HCT116 (cell line): ENCODE results near the gene VAV2. TPM values are rescaled to one million over a fixed set of nuclear protein-coding genes. Genes with fewer than 3 reads are reported as not detected.

Experiments
- ATAC-seq: fragments of 200-7000 bp; cut with Tn5 transposase; 2 replicates; pipeline ENCODE4 v1.9.1; 2020; ENCODE audit warnings: mild to moderate bottlenecking, moderate library complexity
- BruUV-seq: library from RNA; stranded (reverse); fragments of 400-500 nt; replicated peaks from 2 replicates; lab custom pipeline; 2021; lab: Mats Ljungman, UMichigan
- CTCF ChIA-PET: fragments of 300-600 bp; sonication (Branson Sonifier 250); formaldehyde crosslinking; loops from one replicate; lab custom pipeline; 2021; ENCODE audit warnings: antibody characterized with exemption; lab: Charles Lee
- POLR2A ChIA-PET: fragments of 300-600, 350-600 bp; sonication (Branson Sonifier 250); formaldehyde crosslinking; loops from one replicate; lab custom pipeline; 2021; ENCODE audit warnings: antibody characterized with exemption; lab: Charles Lee
- RAD21 ChIA-PET, 2 experiments: fragments of 300-600 bp; sonication (Branson Sonifier 250); formaldehyde crosslinking; loops; one replicate each; lab custom pipeline; 2023; ENCODE audit warnings: low total read pairs in 2 of 2; ENCODE audit not compliant: uncharacterized antibody in 2 of 2, unreplicated experiment in 2 of 2, low non-redundant PET in 1 of 2; lab: Charles Lee
- DNase-seq: peaks from one replicate; pipeline ENCODE4 v3.0.0-alpha.2; 2010; ENCODE audit warnings: low read depth, low spot score
- H2AFZ ChIP-seq: fragments of 200-600 bp; shearing (Covaris generic), sonication (generic); 2 replicates; pipeline ENCODE4 v1.6.1; 2017; ENCODE audit warnings: low read depth, mixed run types, mixed read lengths, antibody characterized with exemption, low read length; ENCODE audit not compliant: poor library complexity, severe bottlenecking
- H3K27ac ChIP-seq: 2 replicates; pipeline ENCODE4 v1.5.1; 2012; ENCODE audit warnings: low read depth, low read length
- H3K27me3 ChIP-seq: fragments of 200-600 bp; sonication (generic); 2 replicates; pipeline ENCODE4 v1.6.1; 2016; ENCODE audit warnings: mixed run types, low read length, mixed read lengths; ENCODE audit not compliant: insufficient read depth
- H3K36me3 ChIP-seq, 2 experiments: fragments of 200-500 bp in 1 of 2; fragments of 200-600 bp in 1 of 2; sonication (Bioruptor generic) in 1 of 2; sonication (generic) in 1 of 2; 2 replicates each; pipeline versions ENCODE4 v1.5.1 to v1.6.1; 2014 to 2016; ENCODE audit warnings: low read length in 2 of 2, inconsistent platforms in 1 of 2, mixed read lengths in 1 of 2, mixed run types in 1 of 2; ENCODE audit not compliant: insufficient read depth in 2 of 2, control insufficient read depth in 1 of 2
- H3K4me1 ChIP-seq, 2 experiments: fragments of 200-600 bp in 1 of 2; sonication (generic) in 1 of 2; 2 replicates each; pipeline versions ENCODE4 v1.5.1 to v1.6.1; 2012 to 2017; ENCODE audit warnings: low read length in 2 of 2, inconsistent platforms in 1 of 2, mild to moderate bottlenecking in 1 of 2, mixed read lengths in 1 of 2, mixed run types in 1 of 2, moderate library complexity in 1 of 2; ENCODE audit not compliant: insufficient read depth in 2 of 2, control insufficient read depth in 1 of 2
- H3K4me2 ChIP-seq: fragments of 200-600 bp; sonication (generic); 2 replicates; pipeline ENCODE4 v1.6.1; 2017; ENCODE audit warnings: mixed run types, low read length, mixed read lengths
- H3K4me3 ChIP-seq, 2 experiments: fragments of 200-600 bp in 1 of 2; sonication (generic) in 1 of 2; replicated peaks in 1 of 2; 2 replicates each; pipeline ENCODE4 v1.5.1; 2011 to 2016; ENCODE audit warnings: low read length in 2 of 2, control low read depth in 1 of 2, low read depth in 1 of 2, mild to moderate bottlenecking in 1 of 2, mixed read lengths in 1 of 2, mixed run types in 1 of 2
- H3K79me2 ChIP-seq: fragments of 200-600 bp; sonication (generic); 2 replicates; pipeline ENCODE4 v1.6.1; 2017; ENCODE audit warnings: mild to moderate bottlenecking, mixed run types, low read length, moderate library complexity, mixed read lengths; ENCODE audit not compliant: insufficient read depth
- H3K9ac ChIP-seq: fragments of 200-600 bp; sonication (generic); 2 replicates; pipeline ENCODE4 v1.6.1; 2016; ENCODE audit warnings: low read length, mixed read lengths
- H3K9me2 ChIP-seq: fragments of 200-600 bp; sonication (generic), shearing (Covaris generic); 2 replicates; pipeline ENCODE4 v1.6.1; 2017; ENCODE audit warnings: mixed run types, mild to moderate bottlenecking, moderate library complexity; ENCODE audit not compliant: insufficient read depth
- H3K9me3 ChIP-seq, 2 experiments: fragments of 200-500 bp in 1 of 2; fragments of 200-600 bp in 1 of 2; sonication (Bioruptor generic) in 1 of 2; sonication (generic) in 1 of 2; 2 replicates each; pipeline ENCODE4 v1.6.1; 2014 to 2017; ENCODE audit warnings: low read length in 2 of 2, mixed read lengths in 2 of 2, inconsistent platforms in 1 of 2, low read depth in 1 of 2, mild to moderate bottlenecking in 1 of 2, mixed run types in 1 of 2, moderate library complexity in 1 of 2; ENCODE audit not compliant: control insufficient read depth in 1 of 2, insufficient read depth in 1 of 2
- H4K20me1 ChIP-seq: fragments of 200-600 bp; sonication (generic), shearing (Covaris generic); 2 replicates; pipeline ENCODE4 v1.6.1; 2017; ENCODE audit warnings: mixed run types, mild to moderate bottlenecking, moderate library complexity; ENCODE audit not compliant: insufficient read depth
- EZH2 ChIP-seq: fragments of 200-600 bp; sonication (generic); IDR thresholded peaks from 2 replicates; pipeline ENCODE4 v1.6.1; 2017; ENCODE audit warnings: antibody characterized with exemption, mixed run types
- EZH2phosphoT487 ChIP-seq: fragments of 200-600 bp; IDR thresholded peaks from 2 replicates; pipeline ENCODE4 v1.6.1; 2018; ENCODE audit warnings: antibody characterized with exemption, borderline replicate concordance
- JUND ChIP-seq: IDR thresholded peaks from 2 replicates; pipeline ENCODE4 v1.6.1; 2012
- POLR2AphosphoS5 ChIP-seq: IDR thresholded peaks from 2 replicates; pipeline ENCODE4 v1.6.1; 2011; ENCODE audit warnings: mild to moderate bottlenecking, low read depth, low read length, moderate library complexity
- SRF ChIP-seq: IDR thresholded peaks from 2 replicates; pipeline ENCODE4 v1.6.1; 2012; ENCODE audit warnings: low read depth
- YY1 ChIP-seq: IDR thresholded peaks from 2 replicates; pipeline ENCODE4 v1.6.1; 2011; ENCODE audit warnings: low read length, low read depth, moderate library complexity, mild to moderate bottlenecking; ENCODE audit not compliant: insufficient replicate concordance; ENCODE audit errors: extremely low read depth
- ZBTB33 ChIP-seq: IDR thresholded peaks from 2 replicates; pipeline ENCODE4 v1.6.1; 2011; ENCODE audit warnings: mild to moderate bottlenecking, low read length, moderate library complexity; ENCODE audit not compliant: insufficient replicate concordance; ENCODE audit errors: extremely low read depth
- intact Hi-C: fragments of 100-400 bp; cut with micrococcal nuclease; formaldehyde crosslinking; loops from 2 replicates; pipeline ENCODE4 v1.10.0; 2022
- total RNA-seq: library from RNA; stranded (reverse); gene quantifications from one replicate; pipeline ENCODE4 v1.2.1, GENCODE V29; 2021; ENCODE audit not compliant: unreplicated experiment

The VAV2 gene
- total RNA-seq, 1 experiment from 2014 or later, result 33.2 TPM

GRCh38 chr9:133835262-133835901 lies 156.7 kb downstream of the VAV2 start:
- H3K4me2 ChIP-seq, result no peak overlapping the region
- ATAC-seq (no peak), DNase-seq (no peak)
- no peaks in the 10 kb centered on the region for H3K27me3 ChIP-seq
- RAD21 ChIA-PET, result no interaction called here
- CTCF ChIA-PET, result no interaction called here
- no peaks in the 10 kb centered on the region for H3K9me2 ChIP-seq
- no peak overlapping the region for H2AFZ ChIP-seq
- TF ChIP-seq JUND, result no peak
- TF ChIP-seq ZBTB33, result no peak
- no peak for TF ChIP-seq EZH2phosphoT487
- TF ChIP-seq YY1, result no peak
- no peak for TF ChIP-seq EZH2
- no peak for TF ChIP-seq POLR2AphosphoS5
- TF ChIP-seq SRF, result no peak
- no peaks in the 10 kb centered on the region for H3K4me1 ChIP-seq
- no peaks in the 10 kb centered on the region for H3K9me3 ChIP-seq
- no peak overlapping the region for H3K27ac ChIP-seq
- intact Hi-C loops, result no loop called here
- no TSS peak for BruUV-seq
- no peak overlapping the region for H3K4me3 ChIP-seq
- H3K9ac ChIP-seq, result no peak overlapping the region
- no peaks in the 10 kb centered on the region for H3K79me2 ChIP-seq
- H3K36me3 ChIP-seq, result no peaks in the 10 kb centered on the region
- H4K20me1 ChIP-seq, result no peaks in the 10 kb centered on the region
- POLR2A ChIA-PET, result no interaction called here
